ENCODE data around the gene RPS15. TPM values are rescaled to one million over a fixed set of nuclear protein-coding genes. Genes with fewer than 3 reads are reported as not detected.

Gene RPS15
- total RNA-seq, 1 donor from 2014 or later: 3,906 TPM

- no peak overlapping the region for H3K4me3 ChIP-seq
- peaks cover 31% of the 10 kb centered on the region for H3K4me1 ChIP-seq
- intact Hi-C loops (cut with DNase I): no loop called here
- no peak overlapping the region for H3K27ac ChIP-seq
- peaks cover 21% of the 10 kb centered on the region for H3K27me3 ChIP-seq
- H3K9me3 ChIP-seq: no peaks in the 10 kb centered on the region
- DNase-seq (ENCODE audit: extremely low spot score in 2 of 2): no peak
- no peaks in the 10 kb centered on the region for H3K36me3 ChIP-seq
- TF ChIP-seq POLR2A (IDR thresholded peaks at IDR 0.05): no peak
- no peak for TF ChIP-seq CTCF (IDR thresholded peaks at IDR 0.05)
- no peak for TF ChIP-seq POLR2AphosphoS5 (IDR thresholded peaks at IDR 0.05; ENCODE audit: insufficient read depth in 1 of 2, low read depth in 1 of 2)
These were observed 16.8 kb downstream of the RPS15 start for GRCh38 chr19:1455002-1455335.

DNA sequence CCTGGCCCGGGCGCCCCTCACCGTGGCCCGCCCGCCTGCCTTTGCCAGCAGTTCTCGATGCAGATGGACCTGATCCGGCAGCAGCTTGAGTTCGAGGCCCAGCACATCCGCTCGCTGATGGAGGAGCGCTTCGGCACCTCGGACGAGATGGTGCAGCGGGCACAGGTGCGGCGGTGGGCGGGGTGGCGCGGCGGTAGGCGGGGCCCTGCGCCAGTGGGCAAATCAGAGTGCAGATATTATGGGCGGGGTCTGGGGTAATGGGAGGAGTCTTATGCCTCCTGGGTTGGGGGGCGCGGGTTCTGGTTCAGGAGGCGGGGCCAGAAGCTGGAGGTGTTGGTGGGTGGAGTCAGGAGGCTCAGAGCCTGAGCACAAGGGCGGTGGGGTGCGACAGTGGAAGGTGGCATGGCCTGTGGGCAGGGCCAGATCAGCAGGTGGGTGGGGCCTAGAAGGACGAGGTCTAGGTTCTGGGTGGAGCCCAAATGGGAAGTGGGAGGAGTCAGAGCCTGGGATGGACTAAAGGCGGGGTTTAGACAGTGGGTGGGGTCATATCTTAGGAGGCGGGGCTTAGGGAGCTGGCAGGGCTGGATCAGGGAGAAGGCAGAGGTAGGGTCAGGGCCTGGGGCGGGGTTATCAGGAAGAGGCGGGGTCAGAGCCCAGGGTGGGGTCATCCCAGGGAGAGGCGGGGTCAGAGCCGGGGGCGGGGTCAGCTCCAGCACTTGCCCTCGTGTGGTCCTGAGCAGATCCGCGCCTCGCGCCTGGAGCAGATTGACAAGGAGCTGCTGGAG lies 17.3 kb downstream of the RPS15 start:
- H3K4me3 ChIP-seq: no peak overlapping the region
- H3K4me1 ChIP-seq: peaks cover 31% of the 10 kb centered on the region
- intact Hi-C loops (cut with DNase I): no loop called here
- H3K27ac ChIP-seq: no peak overlapping the region
- H3K36me3 ChIP-seq: no peaks in the 10 kb centered on the region
- DNase-seq (ENCODE audit: extremely low spot score in 2 of 2): no peak
- no peaks in the 10 kb centered on the region for H3K9me3 ChIP-seq
- TF ChIP-seq CTCF (IDR thresholded peaks at IDR 0.05) (no peak), POLR2A (IDR thresholded peaks at IDR 0.05) (no peak), POLR2AphosphoS5 (IDR thresholded peaks at IDR 0.05; ENCODE audit: insufficient read depth in 1 of 2, low read depth in 1 of 2) (no peak)
- peaks cover 16% of the 10 kb centered on the region for H3K27me3 ChIP-seq

DNA sequence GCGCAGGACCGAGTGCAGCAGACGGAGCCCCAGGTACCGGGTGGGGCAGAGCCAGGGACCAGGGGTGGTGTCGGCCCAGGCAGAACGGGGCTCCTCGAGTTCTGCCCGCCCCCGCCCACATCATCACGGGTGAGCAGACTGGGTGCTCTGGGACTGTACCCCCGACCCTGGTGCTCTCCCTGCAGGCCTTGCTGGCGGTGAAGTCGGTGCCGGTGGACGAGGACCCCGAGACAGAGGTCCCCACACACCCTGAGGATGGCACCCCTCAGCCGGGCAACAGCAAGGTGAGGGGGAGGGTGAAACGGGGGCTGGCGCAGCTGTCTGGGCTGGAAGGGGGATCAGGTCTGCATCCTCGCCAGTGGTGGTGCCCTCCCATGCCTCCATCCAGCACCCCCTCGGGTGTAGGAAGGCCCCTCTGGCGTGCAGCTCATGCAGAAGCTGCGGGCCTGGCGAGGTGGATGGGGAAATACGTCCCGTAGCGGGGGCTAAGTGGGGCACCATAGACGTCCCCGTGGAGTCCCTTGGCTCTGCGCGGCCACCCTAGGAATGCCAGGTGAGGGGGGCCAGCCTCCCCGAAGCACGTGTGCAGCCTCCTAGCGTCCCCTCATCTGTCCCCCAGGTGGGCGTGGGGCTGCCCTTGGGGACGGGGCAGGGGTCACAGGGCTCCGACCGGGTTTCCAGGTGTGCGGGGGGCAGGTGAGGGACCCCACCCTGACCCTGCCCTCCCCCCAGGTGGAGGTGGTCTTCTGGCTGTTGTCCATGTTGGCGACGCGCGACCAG lies 18.1 kb downstream of the RPS15 start:
- DNase-seq (ENCODE audit: extremely low spot score in 2 of 2): no peak
- TF ChIP-seq CTCF (IDR thresholded peaks at IDR 0.05) (no peak), POLR2A (IDR thresholded peaks at IDR 0.05) (no peak), POLR2AphosphoS5 (IDR thresholded peaks at IDR 0.05; ENCODE audit: insufficient read depth in 1 of 2, low read depth in 1 of 2) (no peak)
- no peaks in the 10 kb centered on the region for H3K36me3 ChIP-seq
- intact Hi-C loops (cut with DNase I): no loop called here
- H3K27me3 ChIP-seq: peaks cover 12% of the 10 kb centered on the region
- H3K9me3 ChIP-seq: no peaks in the 10 kb centered on the region
- H3K4me3 ChIP-seq: no peak overlapping the region
- peaks cover 31% of the 10 kb centered on the region for H3K4me1 ChIP-seq
- no peak overlapping the region for H3K27ac ChIP-seq

- no peaks in the 10 kb centered on the region for H3K9me3 ChIP-seq
- no peaks in the 10 kb centered on the region for H3K36me3 ChIP-seq
- intact Hi-C loops (cut with DNase I): no loop called here
- no peak for TF ChIP-seq POLR2AphosphoS5 (IDR thresholded peaks at IDR 0.05; ENCODE audit: insufficient read depth in 1 of 2, low read depth in 1 of 2)
- no peak for TF ChIP-seq POLR2A (IDR thresholded peaks at IDR 0.05)
- peak in 1 of 3 experiments; percentile 9 for TF ChIP-seq CTCF (IDR thresholded peaks at IDR 0.05)
- no peak for DNase-seq (ENCODE audit: extremely low spot score in 2 of 2)
- H3K4me1 ChIP-seq: peaks cover 31% of the 10 kb centered on the region
- H3K27me3 ChIP-seq: peaks cover 12% of the 10 kb centered on the region
- no peak overlapping the region for H3K4me3 ChIP-seq
- no peak overlapping the region for H3K27ac ChIP-seq
These were observed 19.0 kb downstream of the RPS15 start for GRCh38 chr19:1457031-1457739.
